Smooth muscle cell (in vitro differentiated cells): ENCODE data around the gene NAA38. TPM values are rescaled to one million over a fixed set of nuclear protein-coding genes. Genes with fewer than 3 reads are reported as not detected.

Experiments
- DNase-seq: peaks from one replicate; lab custom pipeline; 2025; ENCODE audit not compliant: unreplicated experiment; lab: John Stamatoyannopoulos, UW
- H2AFZ ChIP-seq: fragments of 200-600 bp; sonication (generic); 2 replicates; pipeline ENCODE4 v1.6.0; 2016; ENCODE audit warnings: antibody characterized with exemption, low read depth, mild to moderate bottlenecking
- H3F3A ChIP-seq: fragments of 200-600 bp; sonication (generic); 2 replicates; pipeline ENCODE4 v1.6.0; 2017; ENCODE audit warnings: antibody characterized with exemption, low read depth
- H3K27ac ChIP-seq: fragments of 200-600 bp; sonication (generic); 2 replicates; pipeline ENCODE4 v1.5.1; 2016; ENCODE audit warnings: low read depth, mild to moderate bottlenecking
- H3K27me3 ChIP-seq: fragments of 200-600 bp; sonication (generic); 2 replicates; pipeline ENCODE4 v1.6.1; 2016; ENCODE audit warnings: low read depth, mild to moderate bottlenecking
- H3K36me3 ChIP-seq: fragments of 200-600 bp; sonication (generic); 2 replicates; pipeline ENCODE4 v1.5.1; 2016; ENCODE audit warnings: low read depth
- H3K4me1 ChIP-seq: fragments of 200-600 bp; sonication (generic); 2 replicates; pipeline ENCODE4 v1.5.1; 2016; ENCODE audit warnings: low read depth
- H3K4me2 ChIP-seq: fragments of 200-600 bp; sonication (generic); 2 replicates; pipeline ENCODE4 v1.6.0; 2016; ENCODE audit warnings: mild to moderate bottlenecking
- H3K4me3 ChIP-seq: fragments of 200-600 bp; sonication (generic); 2 replicates; pipeline ENCODE4 v1.5.1; 2016; ENCODE audit warnings: mild to moderate bottlenecking
- H3K79me2 ChIP-seq: fragments of 200-600 bp; sonication (generic); 2 replicates; pipeline ENCODE4 v1.6.0; 2016; ENCODE audit warnings: low read depth, mild to moderate bottlenecking
- H3K9ac ChIP-seq: fragments of 200-600 bp; sonication (generic); 2 replicates; pipeline ENCODE4 v1.6.0; 2016; ENCODE audit warnings: low read depth
- H3K9me3 ChIP-seq: fragments of 200-600 bp; sonication (generic); replicated peaks from 2 replicates; pipeline ENCODE4 v1.5.1; 2016; ENCODE audit warnings: low read depth
- H4K20me1 ChIP-seq: fragments of 200-600 bp; sonication (generic); 2 replicates; pipeline ENCODE4 v1.6.0; 2016; ENCODE audit warnings: low read depth
- WGBS: methylation state at CpG from one replicate; pipeline ENCODE4 v1.1.7; 2016; ENCODE audit warnings: low lambda C conversion rate; 5-methylcytosine and 5-hydroxymethylcytosine counted together
- polyA plus RNA-seq: library from polyadenylated mRNA; unstranded; fragments of >200 nt; fragmentation: Nextera tagmentation; extraction: Ambion mirVana; gene quantifications from 2 replicates; pipeline ENCODE4 v1.2.1, GENCODE V29; 2016
- total RNA-seq: library from RNA; depleted of rRNA; stranded (reverse); fragments of >200 nt; gene quantifications from 2 replicates; pipeline ENCODE4 v1.2.3, GENCODE V29; 2014
- TF ChIP-seq, protein P1 (sequence below): fragments of 200-600 bp; sonication (generic); IDR thresholded peaks from 2 replicates; pipeline ENCODE4 v1.5.1; 2017; ENCODE audit warnings: borderline replicate concordance, mild to moderate bottlenecking, antibody characterized with exemption; ENCODE audit not compliant: insufficient read depth, poor library complexity, severe bottlenecking

The NAA38 gene
- total and polyA plus RNA-seq, 2 experiments from 2014 or later = 76.4 to 99.4 TPM

DNA sequence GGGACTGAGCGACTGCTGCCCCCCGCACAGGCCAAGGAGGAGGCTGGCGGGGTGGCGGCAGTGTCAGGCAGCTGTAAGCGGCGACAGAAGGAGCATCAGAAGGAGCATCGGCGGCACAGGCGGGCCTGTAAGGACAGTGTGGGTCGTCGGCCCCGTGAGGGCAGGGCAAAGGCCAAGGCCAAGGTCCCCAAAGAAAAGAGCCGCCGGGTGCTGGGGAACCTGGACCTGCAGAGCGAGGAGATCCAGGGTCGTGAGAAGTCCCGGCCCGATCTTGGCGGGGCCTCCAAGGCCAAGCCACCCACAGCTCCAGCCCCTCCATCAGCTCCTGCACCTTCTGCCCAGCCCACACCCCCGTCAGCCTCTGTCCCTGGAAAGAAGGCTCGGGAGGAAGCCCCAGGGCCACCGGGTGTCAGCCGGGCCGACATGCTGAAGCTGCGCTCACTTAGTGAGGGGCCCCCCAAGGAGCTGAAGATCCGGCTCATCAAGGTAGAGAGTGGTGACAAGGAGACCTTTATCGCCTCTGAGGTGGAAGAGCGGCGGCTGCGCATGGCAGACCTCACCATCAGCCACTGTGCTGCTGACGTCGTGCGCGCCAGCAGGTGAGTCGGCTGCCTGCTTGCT lies 8.1 kb downstream of the NAA38 start:
- H3K36me3 ChIP-seq = no peaks in the 10 kb centered on the region
- H3K9ac ChIP-seq = no peak overlapping the region
- no peak overlapping the region for H2AFZ ChIP-seq
- H3K79me2 ChIP-seq = peaks cover 64% of the 10 kb centered on the region
- peaks cover 16% of the 10 kb centered on the region for H3K4me1 ChIP-seq
- no peak overlapping the region for H3K4me2 ChIP-seq
- no peak for DNase-seq
- no peak overlapping the region for H3K27ac ChIP-seq
- 96% methylated on average over 35 of the region's 35 CpGs for WGBS
- no peaks in the 10 kb centered on the region for H3K27me3 ChIP-seq
- no peaks in the 10 kb centered on the region for H3K9me3 ChIP-seq
- H3F3A ChIP-seq = peaks cover 19% of the 10 kb centered on the region
- no peak overlapping the region for H3K4me3 ChIP-seq
- TF ChIP-seq, protein P1, sequence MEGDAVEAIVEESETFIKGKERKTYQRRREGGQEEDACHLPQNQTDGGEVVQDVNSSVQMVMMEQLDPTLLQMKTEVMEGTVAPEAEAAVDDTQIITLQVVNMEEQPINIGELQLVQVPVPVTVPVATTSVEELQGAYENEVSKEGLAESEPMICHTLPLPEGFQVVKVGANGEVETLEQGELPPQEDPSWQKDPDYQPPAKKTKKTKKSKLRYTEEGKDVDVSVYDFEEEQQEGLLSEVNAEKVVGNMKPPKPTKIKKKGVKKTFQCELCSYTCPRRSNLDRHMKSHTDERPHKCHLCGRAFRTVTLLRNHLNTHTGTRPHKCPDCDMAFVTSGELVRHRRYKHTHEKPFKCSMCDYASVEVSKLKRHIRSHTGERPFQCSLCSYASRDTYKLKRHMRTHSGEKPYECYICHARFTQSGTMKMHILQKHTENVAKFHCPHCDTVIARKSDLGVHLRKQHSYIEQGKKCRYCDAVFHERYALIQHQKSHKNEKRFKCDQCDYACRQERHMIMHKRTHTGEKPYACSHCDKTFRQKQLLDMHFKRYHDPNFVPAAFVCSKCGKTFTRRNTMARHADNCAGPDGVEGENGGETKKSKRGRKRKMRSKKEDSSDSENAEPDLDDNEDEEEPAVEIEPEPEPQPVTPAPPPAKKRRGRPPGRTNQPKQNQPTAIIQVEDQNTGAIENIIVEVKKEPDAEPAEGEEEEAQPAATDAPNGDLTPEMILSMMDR = no peak
- H4K20me1 ChIP-seq = peaks cover 97% of the 10 kb centered on the region

DNA sequence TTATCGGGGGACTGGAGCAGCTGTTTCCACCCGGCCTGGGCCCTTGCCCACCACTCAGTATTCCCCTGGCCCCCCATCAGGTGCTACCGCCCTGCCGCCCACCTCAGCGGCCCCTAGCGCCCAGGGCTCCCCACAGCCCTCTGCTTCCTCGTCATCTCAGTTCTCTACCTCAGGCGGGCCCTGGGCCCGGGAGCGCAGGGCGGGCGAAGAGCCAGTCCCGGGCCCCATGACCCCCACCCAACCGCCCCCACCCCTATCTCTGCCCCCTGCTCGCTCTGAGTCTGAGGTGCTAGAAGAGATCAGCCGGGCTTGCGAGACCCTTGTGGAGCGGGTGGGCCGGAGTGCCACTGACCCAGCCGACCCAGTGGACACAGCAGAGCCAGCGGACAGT lies 8.6 kb downstream of the NAA38 start:
- H3K36me3 ChIP-seq = no peaks in the 10 kb centered on the region
- H2AFZ ChIP-seq = no peak overlapping the region
- no peak overlapping the region for H3K9ac ChIP-seq
- H3K79me2 ChIP-seq = peaks cover 64% of the 10 kb centered on the region
- H3K4me1 ChIP-seq = peaks cover 11% of the 10 kb centered on the region
- 97% methylated on average over 21 of the region's 21 CpGs for WGBS
- no peak overlapping the region for H3K27ac ChIP-seq
- H3F3A ChIP-seq = peaks cover 16% of the 10 kb centered on the region
- no peak for DNase-seq
- no peak overlapping the region for H3K4me3 ChIP-seq
- TF ChIP-seq, protein P1 = no peak
- H3K27me3 ChIP-seq = no peaks in the 10 kb centered on the region
- H3K9me3 ChIP-seq = no peaks in the 10 kb centered on the region
- peaks cover 95% of the 10 kb centered on the region for H4K20me1 ChIP-seq
- H3K4me2 ChIP-seq = no peak overlapping the region

DNA sequence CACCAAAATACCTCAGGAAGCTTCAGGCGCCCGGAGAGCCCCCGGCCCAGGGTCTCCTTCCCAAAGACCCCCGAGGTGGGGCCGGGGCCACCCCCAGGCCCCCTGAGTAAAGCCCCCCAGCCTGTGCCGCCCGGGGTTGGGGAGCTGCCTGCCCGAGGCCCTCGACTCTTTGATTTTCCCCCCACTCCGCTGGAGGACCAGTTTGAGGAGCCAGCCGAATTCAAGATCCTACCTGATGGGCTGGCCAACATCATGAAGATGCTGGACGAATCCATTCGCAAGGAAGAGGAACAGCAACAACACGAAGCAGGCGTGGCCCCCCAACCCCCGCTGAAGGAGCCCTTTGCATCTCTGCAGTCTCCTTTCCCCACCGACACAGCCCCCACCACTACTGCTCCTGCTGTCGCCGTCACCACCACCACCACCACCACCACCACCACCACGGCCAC lies 9.2 kb downstream of the NAA38 start:
- H3K4me3 ChIP-seq = no peak overlapping the region
- no peak overlapping the region for H3K4me2 ChIP-seq
- WGBS = 91% methylated on average over 18 of the region's 20 CpGs
- peaks cover 89% of the 10 kb centered on the region for H4K20me1 ChIP-seq
- peaks cover 6% of the 10 kb centered on the region for H3K4me1 ChIP-seq
- no peak for DNase-seq
- H2AFZ ChIP-seq = no peak overlapping the region
- H3K27me3 ChIP-seq = no peaks in the 10 kb centered on the region
- peaks cover 18% of the 10 kb centered on the region for H3F3A ChIP-seq
- peaks cover 64% of the 10 kb centered on the region for H3K79me2 ChIP-seq
- H3K9ac ChIP-seq = no peak overlapping the region
- no peaks in the 10 kb centered on the region for H3K9me3 ChIP-seq
- TF ChIP-seq, protein P1 = no peak
- no peak overlapping the region for H3K27ac ChIP-seq
- no peaks in the 10 kb centered on the region for H3K36me3 ChIP-seq
